ENCODE measurements around the gene KRT34.

GRCh38 chr17:41403404-41404023 is 21.4 kb upstream of the KRT34 start:
- TF ChIP-seq POLR2AphosphoS5 (IDR thresholded peaks at IDR 0.05; ENCODE audit: low read depth, low read length) (no peak), POLR2A (IDR thresholded peaks at IDR 0.05; ENCODE audit: low read depth, low read length) (no peak), SPI1 (IDR thresholded peaks at IDR 0.05; ENCODE audit: low read depth, low read length) (no peak)
